ENCODE measurements around the gene DQX1.

Gene DQX1

DNA sequence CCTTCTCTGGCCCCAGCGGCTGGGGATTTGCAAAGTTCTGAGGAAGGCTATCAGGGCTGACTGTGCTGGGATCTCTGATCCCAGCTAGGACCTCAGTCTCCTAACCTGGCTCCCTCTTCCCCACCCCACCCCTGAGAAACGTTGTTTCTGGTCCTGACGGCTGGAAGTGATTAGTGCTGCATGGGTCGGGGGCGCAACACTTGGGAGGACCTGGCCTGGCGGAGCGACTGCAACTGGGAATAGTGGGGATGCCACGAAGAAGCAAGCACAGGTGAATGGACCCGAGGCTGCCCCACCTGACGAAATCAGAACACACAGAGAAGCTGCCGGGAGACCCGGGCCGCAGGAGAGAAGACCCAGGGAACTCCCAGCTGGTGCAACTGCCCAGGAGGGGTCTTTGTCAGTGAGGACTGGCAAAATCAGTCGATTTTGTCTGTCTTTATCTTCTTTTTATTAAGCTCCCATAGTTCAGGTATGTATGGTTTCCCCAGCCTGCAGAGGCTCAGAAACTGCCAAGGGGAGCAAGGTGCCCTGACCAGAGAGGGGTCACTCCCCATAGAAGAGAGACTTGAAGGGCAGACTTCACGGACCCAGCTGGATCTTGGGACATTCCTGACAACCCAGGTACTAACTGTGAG is 26.0 kb downstream of the DQX1 start:
- no peak for DNase-seq (ENCODE audit: low spot score)

GRCh38 chr2:74499267-74499939 is 26.6 kb downstream of the DQX1 start, which contains the start of gene LBX2:
Gene LBX2, minus strand, starts transcription at chr2:74499603. Its CDS starts 66 bp downstream, at chr2:74499537.
- DNase-seq (ENCODE audit: low spot score), result peak; percentile 41
- TF ChIP-seq, protein P1, sequence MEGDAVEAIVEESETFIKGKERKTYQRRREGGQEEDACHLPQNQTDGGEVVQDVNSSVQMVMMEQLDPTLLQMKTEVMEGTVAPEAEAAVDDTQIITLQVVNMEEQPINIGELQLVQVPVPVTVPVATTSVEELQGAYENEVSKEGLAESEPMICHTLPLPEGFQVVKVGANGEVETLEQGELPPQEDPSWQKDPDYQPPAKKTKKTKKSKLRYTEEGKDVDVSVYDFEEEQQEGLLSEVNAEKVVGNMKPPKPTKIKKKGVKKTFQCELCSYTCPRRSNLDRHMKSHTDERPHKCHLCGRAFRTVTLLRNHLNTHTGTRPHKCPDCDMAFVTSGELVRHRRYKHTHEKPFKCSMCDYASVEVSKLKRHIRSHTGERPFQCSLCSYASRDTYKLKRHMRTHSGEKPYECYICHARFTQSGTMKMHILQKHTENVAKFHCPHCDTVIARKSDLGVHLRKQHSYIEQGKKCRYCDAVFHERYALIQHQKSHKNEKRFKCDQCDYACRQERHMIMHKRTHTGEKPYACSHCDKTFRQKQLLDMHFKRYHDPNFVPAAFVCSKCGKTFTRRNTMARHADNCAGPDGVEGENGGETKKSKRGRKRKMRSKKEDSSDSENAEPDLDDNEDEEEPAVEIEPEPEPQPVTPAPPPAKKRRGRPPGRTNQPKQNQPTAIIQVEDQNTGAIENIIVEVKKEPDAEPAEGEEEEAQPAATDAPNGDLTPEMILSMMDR (IDR thresholded peaks at IDR 0.05; ENCODE audit: extremely low read depth, missing control alignments), result no peak

More for the DNA sequence above, 26.0 kb downstream of the DQX1 start:
- TF ChIP-seq, protein P1 (IDR thresholded peaks at IDR 0.05; ENCODE audit: extremely low read depth, missing control alignments), result no peak

DNA sequence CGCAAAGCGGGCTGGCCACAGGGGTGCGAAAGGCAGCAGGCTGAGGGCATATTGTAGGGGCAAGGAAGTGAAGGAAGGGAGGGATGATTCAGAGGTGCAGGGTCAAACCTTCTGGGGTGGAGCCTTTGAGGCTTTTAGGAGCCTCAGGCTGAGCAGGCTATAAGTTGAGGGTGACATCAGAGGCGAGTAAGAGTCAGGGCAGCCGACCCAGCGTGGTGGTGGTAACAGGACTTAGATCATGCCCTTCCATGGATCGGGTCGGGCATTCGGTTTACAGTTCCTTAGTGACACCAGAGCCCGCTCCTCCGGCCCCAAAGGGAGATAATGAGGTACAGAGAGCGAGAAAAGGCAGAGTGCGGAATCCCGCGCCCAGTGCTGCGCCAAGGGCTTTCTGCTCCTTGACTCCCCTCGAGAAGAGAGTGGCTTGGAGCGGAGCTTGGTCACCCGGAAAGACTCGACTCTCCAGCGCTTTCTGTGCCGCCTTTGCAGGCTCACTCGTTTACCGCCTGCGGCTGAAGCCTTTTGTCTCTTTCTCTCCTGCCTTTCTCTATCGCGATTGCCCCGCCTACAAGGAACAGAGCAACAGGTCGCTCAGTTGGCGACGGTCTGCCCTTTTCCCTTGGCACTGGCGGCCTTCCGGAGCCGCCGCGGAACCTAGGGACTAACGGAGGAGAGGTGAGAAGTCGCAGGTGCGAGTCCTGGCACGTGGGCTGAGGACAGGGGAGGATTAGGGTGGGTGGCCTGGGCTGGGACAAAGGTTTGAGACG is 27.3 kb downstream of the DQX1 start:
- peak; percentile 49 for DNase-seq (ENCODE audit: low spot score)
- TF ChIP-seq, protein P1 (IDR thresholded peaks at IDR 0.05; ENCODE audit: extremely low read depth, missing control alignments), result no peak

DNA sequence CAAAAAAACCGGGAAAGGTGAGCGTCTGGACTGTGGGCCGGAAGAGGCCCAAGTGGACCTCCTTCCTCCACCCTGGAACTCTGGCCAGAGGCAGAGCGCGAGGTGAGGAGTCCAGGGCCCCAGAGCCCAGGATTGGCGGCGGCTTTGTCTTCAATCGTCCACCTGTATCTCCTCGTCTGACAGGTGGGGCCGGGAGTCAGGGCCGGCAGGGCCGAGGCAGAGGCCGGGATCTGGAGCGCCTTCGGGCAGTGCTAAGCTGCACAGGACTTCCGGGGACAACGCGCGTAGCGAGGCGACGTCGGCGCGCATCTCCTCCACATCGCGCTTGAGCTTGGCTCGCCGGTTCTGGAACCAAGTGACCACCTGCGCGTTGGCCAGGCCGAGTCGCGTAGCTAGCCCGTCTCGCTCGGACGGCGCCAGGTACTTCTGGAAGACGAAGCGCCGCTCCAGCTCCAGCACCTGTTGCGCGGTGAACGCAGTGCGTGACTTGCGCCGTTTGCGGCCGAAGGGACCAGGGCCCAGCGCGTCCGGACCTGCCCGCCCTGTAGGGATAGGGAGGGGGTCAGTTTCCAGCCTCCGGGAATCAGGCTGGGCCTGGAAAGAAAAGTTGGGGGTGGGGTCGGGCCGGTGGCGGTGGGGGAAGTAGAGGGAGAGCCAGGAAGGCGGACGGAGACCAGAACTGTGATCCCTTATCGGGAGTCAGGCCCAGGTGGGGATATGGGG is 28.1 kb downstream of the DQX1 start:
- peak; percentile 55 for DNase-seq (ENCODE audit: low spot score)
- TF ChIP-seq, protein P1 (IDR thresholded peaks at IDR 0.05; ENCODE audit: extremely low read depth, missing control alignments), result no peak

- DNase-seq (ENCODE audit: low spot score), result no peak
These were observed 28.8 kb downstream of the DQX1 start for GRCh38 chr2:74496997-74497776.

DNA sequence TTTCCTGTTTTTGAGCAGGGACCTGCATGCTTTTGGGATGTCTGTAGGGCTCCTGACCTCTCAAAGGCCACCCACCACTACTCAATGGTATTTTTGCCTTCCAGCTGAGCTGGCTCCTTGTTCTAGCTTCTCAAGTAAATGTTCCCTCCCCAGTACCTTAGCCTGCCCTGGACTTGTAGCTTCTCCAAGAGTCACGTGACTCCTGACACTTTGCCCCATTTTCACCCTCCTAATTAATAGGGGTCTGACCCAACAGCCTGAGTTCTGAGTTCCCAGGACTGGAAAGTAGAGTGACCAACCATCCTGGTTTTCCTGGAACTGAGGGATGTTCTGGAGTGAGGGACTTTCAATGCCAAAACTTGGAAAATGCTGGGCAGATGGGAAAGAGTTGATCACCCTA is 30.6 kb downstream of the DQX1 start:
- TF ChIP-seq, protein P1 (IDR thresholded peaks at IDR 0.05; ENCODE audit: extremely low read depth, missing control alignments), result no peak
- no peak for DNase-seq (ENCODE audit: low spot score)

More at GRCh38 chr2:74496997-74497776, 28.8 kb downstream of the DQX1 start:
- TF ChIP-seq, protein P1 (IDR thresholded peaks at IDR 0.05; ENCODE audit: extremely low read depth, missing control alignments), result no peak

Measured in GM20000 (cell line).